GM23338 (cell line): ENCODE data around the gene WWOX. TPM values are rescaled to one million over a fixed set of nuclear protein-coding genes. Genes with fewer than 3 reads are reported as not detected.

ENCODE experiments used
- ATAC-seq: fragments of 200-7000 bp; cut with Tn5 transposase; 3 replicates; pipeline ENCODE4 v1.9.1; 2020
- DNase-seq: peaks from one replicate; pipeline ENCODE4 v3.0.0-alpha.2; 2015; ENCODE audit warnings: low spot score
- H2AFZ ChIP-seq: fragments of 200-600 bp; sonication (generic); 2 replicates; pipeline ENCODE4 v1.8.0; 2016; ENCODE audit warnings: antibody characterized with exemption, mild to moderate bottlenecking, moderate library complexity
- H3F3A ChIP-seq: fragments of 200-600 bp; sonication (generic); replicated peaks from 2 replicates; pipeline ENCODE4 v1.8.0; 2017; ENCODE audit warnings: antibody characterized with exemption, mixed run types, low read depth
- H3K27ac ChIP-seq: fragments of 200-600 bp; sonication (generic); 2 replicates; pipeline ENCODE4 v1.6.1; 2016; ENCODE audit warnings: low read depth
- H3K27me3 ChIP-seq: fragments of 200-600 bp; sonication (generic); 2 replicates; pipeline ENCODE4 v1.8.0; 2016; ENCODE audit warnings: mild to moderate bottlenecking, mixed run types, moderate library complexity; ENCODE audit not compliant: insufficient read depth
- H3K36me3 ChIP-seq: fragments of 200-600 bp; sonication (generic); 2 replicates; pipeline ENCODE4 v1.8.0; 2016; ENCODE audit warnings: mild to moderate bottlenecking; ENCODE audit not compliant: insufficient read depth
- H3K4me1 ChIP-seq: fragments of 200-600 bp; sonication (generic); 2 replicates; pipeline ENCODE4 v1.8.0; 2016; ENCODE audit warnings: mild to moderate bottlenecking, moderate library complexity; ENCODE audit not compliant: insufficient read depth
- H3K4me2 ChIP-seq: fragments of 200-600 bp; sonication (generic); 2 replicates; pipeline ENCODE4 v1.7.1; 2017; ENCODE audit warnings: mixed run types
- H3K4me3 ChIP-seq: fragments of 200-600 bp; sonication (generic); 2 replicates; pipeline ENCODE4 v1.6.1; 2016; ENCODE audit warnings: mixed run types
- H3K79me2 ChIP-seq: fragments of 200-600 bp; sonication (generic); replicated peaks from 2 replicates; pipeline ENCODE4 v1.8.0; 2017; ENCODE audit warnings: mild to moderate bottlenecking; ENCODE audit not compliant: insufficient read depth
- H3K9me2 ChIP-seq: fragments of 200-600 bp; sonication (generic); 2 replicates; pipeline ENCODE4 v1.8.0; 2017; ENCODE audit not compliant: insufficient read depth
- H4K20me1 ChIP-seq: fragments of 200-600 bp; sonication (generic); replicated peaks from 2 replicates; pipeline ENCODE4 v1.8.0; 2017; ENCODE audit warnings: mild to moderate bottlenecking; ENCODE audit not compliant: insufficient read depth
- H3K27ac Mint-ChIP-seq: 2 replicates; pipeline ENCODE4 v1.8.0; 2020; ENCODE audit warnings: inconsistent platforms, mild to moderate bottlenecking, moderate library complexity, mixed read lengths
- H3K27me3 Mint-ChIP-seq: 3 replicates; pipeline ENCODE4 v1.8.0; 2022; ENCODE audit warnings: low read depth, mild to moderate bottlenecking, moderate library complexity, mixed read lengths, inconsistent platforms; ENCODE audit not compliant: insufficient read depth, poor library complexity
- H3K36me3 Mint-ChIP-seq: 3 replicates; pipeline ENCODE4 v1.8.0; 2021; ENCODE audit warnings: low read depth, mild to moderate bottlenecking, inconsistent platforms, moderate library complexity, mixed read lengths
- H3K4me1 Mint-ChIP-seq: 3 replicates; pipeline ENCODE4 v1.8.0; 2020; ENCODE audit warnings: mild to moderate bottlenecking, inconsistent platforms, mixed read lengths
- H3K4me3 Mint-ChIP-seq: 3 replicates; pipeline ENCODE4 v1.8.0; 2021; ENCODE audit warnings: moderate library complexity, mild to moderate bottlenecking, inconsistent platforms, mixed read lengths
- H3K9me3 Mint-ChIP-seq: 3 replicates; pipeline ENCODE4 v1.8.0; 2020; ENCODE audit warnings: moderate library complexity, mild to moderate bottlenecking, inconsistent platforms, mixed read lengths
- EZH2 ChIP-seq: fragments of 200-600 bp; sonication (generic); IDR thresholded peaks from one replicate; pipeline ENCODE4 v1.8.0; 2017; ENCODE audit warnings: antibody characterized with exemption, mild to moderate bottlenecking, low read depth; ENCODE audit not compliant: unreplicated experiment
- EZH2phosphoT487 ChIP-seq: fragments of 200-600 bp; sonication (generic); IDR thresholded peaks from one replicate; pipeline ENCODE4 v1.8.1; 2018; ENCODE audit warnings: antibody characterized with exemption; ENCODE audit not compliant: unreplicated experiment
- JUNB ChIP-seq: IDR thresholded peaks from one replicate; pipeline ENCODE4 v1.6.1; 2016; ENCODE audit warnings: antibody characterized with exemption; ENCODE audit not compliant: unreplicated experiment
- NANOG ChIP-seq: IDR thresholded peaks from 2 replicates; pipeline ENCODE4 v1.6.1; 2016; ENCODE audit warnings: antibody characterized with exemption, borderline replicate concordance
- polyA plus RNA-seq: library from polyadenylated mRNA; unstranded; fragments of >200 nt; fragmentation: Nextera tagmentation; extraction: Ambion mirVana; gene quantifications from 2 replicates; pipeline ENCODE4 v1.2.1, GENCODE V29; 2016
- total RNA-seq: library from RNA; depleted of rRNA; stranded (reverse); fragments of >200 nt; shearing (Covaris generic); gene quantifications from 2 replicates; pipeline ENCODE4 v1.2.3, GENCODE V29; 2014
- TF ChIP-seq, protein P1 (sequence below): fragments of 250-450 bp; sonication (Bioruptor Pico); IDR thresholded peaks from 2 replicates; pipeline ENCODE4 v1.5.0; 2020; ENCODE audit warnings: mild to moderate bottlenecking, moderate library complexity
- TF ChIP-seq, protein P2 (sequence below): IDR thresholded peaks from 2 replicates; pipeline ENCODE4 v1.6.1; 2016; ENCODE audit warnings: antibody characterized with exemption
- TF ChIP-seq, protein P3 (sequence below), 2 experiments: fragments of 200-600 bp in 1 of 2; sonication (generic) in 1 of 2; conservative IDR thresholded peaks; 2 replicates each; pipeline versions ENCODE4 v1.5.1 to v1.6.1; 2016 to 2017; ENCODE audit warnings: antibody characterized with exemption in 2 of 2, low read depth in 2 of 2, mild to moderate bottlenecking in 2 of 2, moderate library complexity in 1 of 2

WWOX gene
- total and polyA plus RNA-seq, 2 experiments from 2014 or later, result 10.0 to 19.3 TPM

DNA sequence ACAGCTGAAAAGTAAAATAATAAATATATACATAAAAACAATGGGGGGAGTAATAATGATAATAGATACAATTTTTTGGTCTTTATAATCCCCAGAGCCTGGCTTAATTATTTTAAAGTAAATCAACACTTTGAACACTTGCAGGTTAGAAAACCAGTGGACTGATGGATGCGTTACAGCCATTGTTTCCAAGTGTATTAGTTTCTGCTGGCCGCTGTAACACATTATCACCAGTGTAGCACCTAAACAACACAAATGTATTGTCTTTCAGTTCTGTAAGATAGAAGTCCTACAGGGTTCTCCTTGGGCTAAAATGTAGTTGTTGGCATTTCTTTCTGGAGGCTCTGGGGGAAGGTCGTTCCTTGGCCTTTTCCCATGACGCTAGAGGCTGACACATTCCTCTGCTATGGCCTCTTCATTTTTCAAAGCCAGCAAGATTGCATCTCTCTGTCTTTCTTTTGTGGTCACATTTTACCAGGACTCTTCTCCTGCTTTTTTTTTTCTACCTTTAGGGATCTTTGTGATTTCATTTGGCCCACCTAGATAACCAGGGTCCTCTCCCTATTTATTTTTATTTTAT is 116.8 kb downstream of the WWOX start:
- H3K27me3 Mint-ChIP-seq, result peaks cover 9% of the 10 kb centered on the region
- TF ChIP-seq, protein P1, sequence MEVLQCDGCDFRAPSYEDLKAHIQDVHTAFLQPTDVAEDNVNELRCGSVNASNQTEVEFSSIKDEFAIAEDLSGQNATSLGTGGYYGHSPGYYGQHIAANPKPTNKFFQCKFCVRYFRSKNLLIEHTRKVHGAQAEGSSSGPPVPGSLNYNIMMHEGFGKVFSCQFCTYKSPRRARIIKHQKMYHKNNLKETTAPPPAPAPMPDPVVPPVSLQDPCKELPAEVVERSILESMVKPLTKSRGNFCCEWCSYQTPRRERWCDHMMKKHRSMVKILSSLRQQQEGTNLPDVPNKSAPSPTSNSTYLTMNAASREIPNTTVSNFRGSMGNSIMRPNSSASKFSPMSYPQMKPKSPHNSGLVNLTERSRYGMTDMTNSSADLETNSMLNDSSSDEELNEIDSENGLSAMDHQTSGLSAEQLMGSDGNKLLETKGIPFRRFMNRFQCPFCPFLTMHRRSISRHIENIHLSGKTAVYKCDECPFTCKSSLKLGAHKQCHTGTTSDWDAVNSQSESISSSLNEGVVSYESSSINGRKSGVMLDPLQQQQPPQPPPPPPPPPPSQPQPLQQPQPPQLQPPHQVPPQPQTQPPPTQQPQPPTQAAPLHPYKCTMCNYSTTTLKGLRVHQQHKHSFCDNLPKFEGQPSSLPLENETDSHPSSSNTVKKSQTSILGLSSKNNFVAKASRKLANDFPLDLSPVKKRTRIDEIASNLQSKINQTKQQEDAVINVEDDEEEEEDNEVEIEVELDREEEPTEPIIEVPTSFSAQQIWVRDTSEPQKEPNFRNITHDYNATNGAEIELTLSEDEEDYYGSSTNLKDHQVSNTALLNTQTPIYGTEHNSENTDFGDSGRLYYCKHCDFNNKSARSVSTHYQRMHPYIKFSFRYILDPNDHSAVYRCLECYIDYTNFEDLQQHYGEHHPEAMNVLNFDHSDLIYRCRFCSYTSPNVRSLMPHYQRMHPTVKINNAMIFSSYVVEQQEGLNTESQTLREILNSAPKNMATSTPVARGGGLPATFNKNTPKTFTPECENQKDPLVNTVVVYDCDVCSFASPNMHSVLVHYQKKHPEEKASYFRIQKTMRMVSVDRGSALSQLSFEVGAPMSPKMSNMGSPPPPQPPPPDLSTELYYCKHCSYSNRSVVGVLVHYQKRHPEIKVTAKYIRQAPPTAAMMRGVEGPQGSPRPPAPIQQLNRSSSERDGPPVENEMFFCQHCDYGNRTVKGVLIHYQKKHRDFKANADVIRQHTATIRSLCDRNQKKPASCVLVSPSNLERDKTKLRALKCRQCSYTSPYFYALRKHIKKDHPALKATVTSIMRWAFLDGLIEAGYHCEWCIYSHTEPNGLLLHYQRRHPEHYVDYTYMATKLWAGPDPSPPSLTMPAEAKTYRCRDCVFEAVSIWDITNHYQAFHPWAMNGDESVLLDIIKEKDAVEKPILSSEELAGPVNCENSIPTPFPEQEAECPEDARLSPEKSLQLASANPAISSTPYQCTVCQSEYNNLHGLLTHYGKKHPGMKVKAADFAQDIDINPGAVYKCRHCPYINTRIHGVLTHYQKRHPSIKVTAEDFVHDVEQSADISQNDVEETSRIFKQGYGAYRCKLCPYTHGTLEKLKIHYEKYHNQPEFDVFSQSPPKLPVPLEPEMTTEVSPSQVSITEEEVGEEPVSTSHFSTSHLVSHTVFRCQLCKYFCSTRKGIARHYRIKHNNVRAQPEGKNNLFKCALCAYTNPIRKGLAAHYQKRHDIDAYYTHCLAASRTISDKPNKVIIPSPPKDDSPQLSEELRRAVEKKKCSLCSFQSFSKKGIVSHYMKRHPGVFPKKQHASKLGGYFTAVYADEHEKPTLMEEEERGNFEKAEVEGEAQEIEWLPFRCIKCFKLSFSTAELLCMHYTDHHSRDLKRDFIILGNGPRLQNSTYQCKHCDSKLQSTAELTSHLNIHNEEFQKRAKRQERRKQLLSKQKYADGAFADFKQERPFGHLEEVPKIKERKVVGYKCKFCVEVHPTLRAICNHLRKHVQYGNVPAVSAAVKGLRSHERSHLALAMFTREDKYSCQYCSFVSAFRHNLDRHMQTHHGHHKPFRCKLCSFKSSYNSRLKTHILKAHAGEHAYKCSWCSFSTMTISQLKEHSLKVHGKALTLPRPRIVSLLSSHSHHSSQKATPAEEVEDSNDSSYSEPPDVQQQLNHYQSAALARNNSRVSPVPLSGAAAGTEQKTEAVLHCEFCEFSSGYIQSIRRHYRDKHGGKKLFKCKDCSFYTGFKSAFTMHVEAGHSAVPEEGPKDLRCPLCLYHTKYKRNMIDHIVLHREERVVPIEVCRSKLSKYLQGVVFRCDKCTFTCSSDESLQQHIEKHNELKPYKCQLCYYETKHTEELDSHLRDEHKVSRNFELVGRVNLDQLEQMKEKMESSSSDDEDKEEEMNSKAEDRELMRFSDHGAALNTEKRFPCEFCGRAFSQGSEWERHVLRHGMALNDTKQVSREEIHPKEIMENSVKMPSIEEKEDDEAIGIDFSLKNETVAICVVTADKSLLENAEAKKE (CRISPR knock-in tag), result no peak
- TF ChIP-seq JUNB (no peak), EZH2phosphoT487 (no peak), NANOG (no peak), EZH2 (no peak)
- TF ChIP-seq, protein P2, sequence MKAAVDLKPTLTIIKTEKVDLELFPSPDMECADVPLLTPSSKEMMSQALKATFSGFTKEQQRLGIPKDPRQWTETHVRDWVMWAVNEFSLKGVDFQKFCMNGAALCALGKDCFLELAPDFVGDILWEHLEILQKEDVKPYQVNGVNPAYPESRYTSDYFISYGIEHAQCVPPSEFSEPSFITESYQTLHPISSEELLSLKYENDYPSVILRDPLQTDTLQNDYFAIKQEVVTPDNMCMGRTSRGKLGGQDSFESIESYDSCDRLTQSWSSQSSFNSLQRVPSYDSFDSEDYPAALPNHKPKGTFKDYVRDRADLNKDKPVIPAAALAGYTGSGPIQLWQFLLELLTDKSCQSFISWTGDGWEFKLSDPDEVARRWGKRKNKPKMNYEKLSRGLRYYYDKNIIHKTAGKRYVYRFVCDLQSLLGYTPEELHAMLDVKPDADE, result no peak
- TF ChIP-seq, protein P3, sequence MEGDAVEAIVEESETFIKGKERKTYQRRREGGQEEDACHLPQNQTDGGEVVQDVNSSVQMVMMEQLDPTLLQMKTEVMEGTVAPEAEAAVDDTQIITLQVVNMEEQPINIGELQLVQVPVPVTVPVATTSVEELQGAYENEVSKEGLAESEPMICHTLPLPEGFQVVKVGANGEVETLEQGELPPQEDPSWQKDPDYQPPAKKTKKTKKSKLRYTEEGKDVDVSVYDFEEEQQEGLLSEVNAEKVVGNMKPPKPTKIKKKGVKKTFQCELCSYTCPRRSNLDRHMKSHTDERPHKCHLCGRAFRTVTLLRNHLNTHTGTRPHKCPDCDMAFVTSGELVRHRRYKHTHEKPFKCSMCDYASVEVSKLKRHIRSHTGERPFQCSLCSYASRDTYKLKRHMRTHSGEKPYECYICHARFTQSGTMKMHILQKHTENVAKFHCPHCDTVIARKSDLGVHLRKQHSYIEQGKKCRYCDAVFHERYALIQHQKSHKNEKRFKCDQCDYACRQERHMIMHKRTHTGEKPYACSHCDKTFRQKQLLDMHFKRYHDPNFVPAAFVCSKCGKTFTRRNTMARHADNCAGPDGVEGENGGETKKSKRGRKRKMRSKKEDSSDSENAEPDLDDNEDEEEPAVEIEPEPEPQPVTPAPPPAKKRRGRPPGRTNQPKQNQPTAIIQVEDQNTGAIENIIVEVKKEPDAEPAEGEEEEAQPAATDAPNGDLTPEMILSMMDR (conservative IDR thresholded peaks at IDR 0.05; ENCODE audit: low read depth in 2 of 2), result no peak
- Histone ChIP-seq H3K27me3 (no peaks in the 10 kb centered on the region), H3K27ac (no peak overlapping the region), H3K9me2 (no peaks in the 10 kb centered on the region), H3K79me2 (no peaks in the 10 kb centered on the region), H3K36me3 (no peaks in the 10 kb centered on the region), H3F3A (no peaks in the 10 kb centered on the region), H3K4me2 (no peak overlapping the region), H3K4me1 (no peaks in the 10 kb centered on the region; the same call in 1 of the 2 replicates), H4K20me1 (no peaks in the 10 kb centered on the region), H3K4me3 (no peak overlapping the region), H2AFZ (no peak overlapping the region)
- ATAC-seq, result no peak
- no peak for DNase-seq
- no peaks in the 10 kb centered on the region for H3K36me3 Mint-ChIP-seq
- H3K4me1 Mint-ChIP-seq, result peaks cover 17% of the 10 kb centered on the region
- H3K27ac Mint-ChIP-seq, result no peak overlapping the region
- H3K4me3 Mint-ChIP-seq, result no peak overlapping the region
- H3K9me3 Mint-ChIP-seq, result 0 out of 3 replicates have a peak, but pooled peaks cover 3% of the 10 kb centered on the region
